ENCODE results near the gene THBS2. TPM values are rescaled to one million over a fixed set of nuclear protein-coding genes. Genes with fewer than 3 reads are reported as not detected.

Gene THBS2
- total RNA-seq, 1 donor from 2014 or later, result 4.2 TPM

GRCh38 chr6:169169941-169170582, 83.6 kb downstream of the THBS2 start:
- Mint-ChIP-seq H3K9me3 (no peaks in the 10 kb centered on the region), H3K36me3 (no peaks in the 10 kb centered on the region), H3K4me3 (no peak overlapping the region), H3K4me1 (ENCODE audit: unreplicated experiment) (peaks cover 9% of the 10 kb centered on the region), H3K27ac (no peak overlapping the region), H3K27me3 (no peaks in the 10 kb centered on the region)
- DNase-seq (ENCODE audit: extremely low spot score, unreplicated experiment), result no peak
- no peak for TF ChIP-seq CTCF (conservative IDR thresholded peaks at IDR 0.05)

GRCh38 chr6:169169375-169169774, 84.3 kb downstream of the THBS2 start:
- Mint-ChIP-seq H3K36me3 (no peaks in the 10 kb centered on the region), H3K27ac (no peak overlapping the region), H3K27me3 (no peaks in the 10 kb centered on the region), H3K4me3 (no peak overlapping the region), H3K9me3 (no peaks in the 10 kb centered on the region), H3K4me1 (ENCODE audit: unreplicated experiment) (peaks cover 8% of the 10 kb centered on the region)
- DNase-seq (ENCODE audit: extremely low spot score, unreplicated experiment), result no peak
- TF ChIP-seq CTCF (conservative IDR thresholded peaks at IDR 0.05), result no peak

- Mint-ChIP-seq H3K27ac (no peak overlapping the region), H3K4me1 (ENCODE audit: unreplicated experiment) (peaks cover 8% of the 10 kb centered on the region)
- no peak for DNase-seq (ENCODE audit: extremely low spot score, unreplicated experiment)
Observed at GRCh38 chr6:169168706-169169105, 84.9 kb downstream of the THBS2 start.

GRCh38 chr6:169168302-169168630, 85.4 kb downstream of the THBS2 start:
- Mint-ChIP-seq H3K27ac (no peak overlapping the region), H3K4me1 (ENCODE audit: unreplicated experiment) (peaks cover 8% of the 10 kb centered on the region), H3K27me3 (no peaks in the 10 kb centered on the region), H3K36me3 (no peaks in the 10 kb centered on the region), H3K9me3 (no peaks in the 10 kb centered on the region), H3K4me3 (no peak overlapping the region)
- no peak for TF ChIP-seq CTCF (conservative IDR thresholded peaks at IDR 0.05)
- DNase-seq (ENCODE audit: extremely low spot score, unreplicated experiment), result no peak

More at GRCh38 chr6:169168706-169169105, 84.9 kb downstream of the THBS2 start:
- Mint-ChIP-seq H3K9me3 (no peaks in the 10 kb centered on the region), H3K27me3 (no peaks in the 10 kb centered on the region), H3K4me3 (no peak overlapping the region), H3K36me3 (no peaks in the 10 kb centered on the region)
- no peak for TF ChIP-seq CTCF (conservative IDR thresholded peaks at IDR 0.05)

- no peak for DNase-seq (ENCODE audit: extremely low spot score, unreplicated experiment)
- H3K36me3 Mint-ChIP-seq, result no peaks in the 10 kb centered on the region
- H3K4me1 Mint-ChIP-seq (ENCODE audit: unreplicated experiment), result peaks cover 8% of the 10 kb centered on the region
- no peaks in the 10 kb centered on the region for H3K27me3 Mint-ChIP-seq
- no peak for TF ChIP-seq CTCF (conservative IDR thresholded peaks at IDR 0.05)
- H3K9me3 Mint-ChIP-seq, result peaks cover 4% of the 10 kb centered on the region
- H3K27ac Mint-ChIP-seq, result no peak overlapping the region
- no peak overlapping the region for H3K4me3 Mint-ChIP-seq
Observed at GRCh38 chr6:169167581-169168301, 85.9 kb downstream of the THBS2 start.

All from type B pancreatic cell (in vitro differentiated cells).